Measurements from ENCODE around the gene WAPL.
"Not testable (repeated sequence)": the region's sequence is repeated elsewhere in the genome, so short reads cannot be mapped to it uniquely, and the experiment has no call there.

WAPL gene, protein sequence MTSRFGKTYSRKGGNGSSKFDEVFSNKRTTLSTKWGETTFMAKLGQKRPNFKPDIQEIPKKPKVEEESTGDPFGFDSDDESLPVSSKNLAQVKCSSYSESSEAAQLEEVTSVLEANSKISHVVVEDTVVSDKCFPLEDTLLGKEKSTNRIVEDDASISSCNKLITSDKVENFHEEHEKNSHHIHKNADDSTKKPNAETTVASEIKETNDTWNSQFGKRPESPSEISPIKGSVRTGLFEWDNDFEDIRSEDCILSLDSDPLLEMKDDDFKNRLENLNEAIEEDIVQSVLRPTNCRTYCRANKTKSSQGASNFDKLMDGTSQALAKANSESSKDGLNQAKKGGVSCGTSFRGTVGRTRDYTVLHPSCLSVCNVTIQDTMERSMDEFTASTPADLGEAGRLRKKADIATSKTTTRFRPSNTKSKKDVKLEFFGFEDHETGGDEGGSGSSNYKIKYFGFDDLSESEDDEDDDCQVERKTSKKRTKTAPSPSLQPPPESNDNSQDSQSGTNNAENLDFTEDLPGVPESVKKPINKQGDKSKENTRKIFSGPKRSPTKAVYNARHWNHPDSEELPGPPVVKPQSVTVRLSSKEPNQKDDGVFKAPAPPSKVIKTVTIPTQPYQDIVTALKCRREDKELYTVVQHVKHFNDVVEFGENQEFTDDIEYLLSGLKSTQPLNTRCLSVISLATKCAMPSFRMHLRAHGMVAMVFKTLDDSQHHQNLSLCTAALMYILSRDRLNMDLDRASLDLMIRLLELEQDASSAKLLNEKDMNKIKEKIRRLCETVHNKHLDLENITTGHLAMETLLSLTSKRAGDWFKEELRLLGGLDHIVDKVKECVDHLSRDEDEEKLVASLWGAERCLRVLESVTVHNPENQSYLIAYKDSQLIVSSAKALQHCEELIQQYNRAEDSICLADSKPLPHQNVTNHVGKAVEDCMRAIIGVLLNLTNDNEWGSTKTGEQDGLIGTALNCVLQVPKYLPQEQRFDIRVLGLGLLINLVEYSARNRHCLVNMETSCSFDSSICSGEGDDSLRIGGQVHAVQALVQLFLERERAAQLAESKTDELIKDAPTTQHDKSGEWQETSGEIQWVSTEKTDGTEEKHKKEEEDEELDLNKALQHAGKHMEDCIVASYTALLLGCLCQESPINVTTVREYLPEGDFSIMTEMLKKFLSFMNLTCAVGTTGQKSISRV (N-terminal part only)

GRCh38 chr10:86521678-86522509, at the start of gene WAPL:
TSS of gene WAPL (minus strand) at chr10:86521792. CDS start at chr10:86518069, 3,723 bp downstream.
- in situ Hi-C loops (cut with MboI; ENCODE audit: low sequenced_read_pairs) = no loop called here

GRCh38 chr10:86569335-86569734, 47.7 kb upstream of the WAPL start:
- in situ Hi-C loops (cut with MboI; ENCODE audit: low sequenced_read_pairs) = no loop called here

DNA sequence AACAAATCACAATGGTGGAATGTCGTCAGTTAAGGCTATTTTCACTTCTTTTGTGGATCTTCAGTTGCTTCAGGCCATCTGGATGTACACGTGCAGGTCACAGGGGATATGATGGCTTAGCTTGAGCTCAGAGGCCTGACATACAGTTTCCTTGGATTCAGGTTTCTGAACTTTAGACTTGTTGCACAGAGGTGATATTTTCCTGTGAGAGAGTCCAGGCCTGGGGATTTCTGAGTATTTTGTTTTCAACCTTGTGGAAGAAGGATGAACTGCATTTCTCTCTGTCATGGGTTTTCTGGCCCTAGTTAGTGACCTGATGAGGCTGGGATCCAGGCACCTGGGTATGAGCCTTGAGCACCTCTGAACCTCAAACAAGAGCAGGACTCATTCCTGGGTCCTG, 44.9 kb upstream of the WAPL start:
- in situ Hi-C loops (cut with MboI; ENCODE audit: low sequenced_read_pairs) = not testable (repeated sequence)

GRCh38 chr10:86563338-86563737, 41.7 kb upstream of the WAPL start:
- in situ Hi-C loops (cut with MboI; ENCODE audit: low sequenced_read_pairs) = not testable (repeated sequence)

DNA sequence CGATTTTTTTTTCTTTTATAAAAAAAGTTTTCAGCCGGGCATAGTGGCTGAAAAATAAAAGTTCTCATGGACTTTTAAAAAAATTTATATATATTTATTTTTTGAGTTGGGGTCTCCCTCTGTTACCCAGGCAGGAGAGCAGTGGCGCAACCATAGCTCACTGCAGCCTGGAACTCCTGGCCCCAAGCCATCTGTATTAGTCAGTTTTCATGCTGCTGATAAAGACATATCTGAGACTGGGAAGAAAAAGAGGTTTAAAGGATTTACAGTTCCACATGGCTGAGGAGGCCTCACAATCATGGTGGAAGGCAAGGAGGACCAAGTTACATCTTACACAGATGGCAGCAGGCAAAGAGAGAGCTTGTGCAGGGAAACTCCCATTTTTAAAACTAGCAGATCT, 37.1 kb upstream of the WAPL start:
- in situ Hi-C loops (cut with MboI; ENCODE audit: low sequenced_read_pairs) = not testable (repeated sequence)

GRCh38 chr10:86556933-86557649, 35.5 kb upstream of the WAPL start:
- in situ Hi-C loops (cut with MboI; ENCODE audit: low sequenced_read_pairs) = no loop called here

DNA sequence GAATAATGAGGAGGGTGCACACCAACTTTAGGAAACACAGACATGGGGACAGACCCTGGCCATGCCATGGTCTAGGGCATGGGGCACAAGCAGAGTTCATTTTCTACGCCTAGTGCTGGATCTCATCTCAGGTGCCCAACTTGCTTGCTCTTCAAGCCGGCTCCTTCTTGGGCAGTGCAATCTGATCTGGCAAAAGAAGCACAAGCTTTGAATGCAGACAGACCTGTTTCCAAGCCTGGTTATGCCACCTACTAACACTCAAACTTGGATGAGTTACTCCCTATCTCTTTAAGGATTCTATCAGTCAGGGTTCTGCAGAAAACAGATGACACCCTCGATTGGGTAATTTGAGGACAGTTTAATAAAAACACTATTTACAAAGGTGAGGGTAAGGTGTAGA, 34.9 kb upstream of the WAPL start:
- in situ Hi-C loops (cut with MboI; ENCODE audit: low sequenced_read_pairs) = no loop called here

GRCh38 chr10:86553639-86554038, 32.0 kb upstream of the WAPL start:
- in situ Hi-C loops (cut with MboI; ENCODE audit: low sequenced_read_pairs) = no loop called here

DNA sequence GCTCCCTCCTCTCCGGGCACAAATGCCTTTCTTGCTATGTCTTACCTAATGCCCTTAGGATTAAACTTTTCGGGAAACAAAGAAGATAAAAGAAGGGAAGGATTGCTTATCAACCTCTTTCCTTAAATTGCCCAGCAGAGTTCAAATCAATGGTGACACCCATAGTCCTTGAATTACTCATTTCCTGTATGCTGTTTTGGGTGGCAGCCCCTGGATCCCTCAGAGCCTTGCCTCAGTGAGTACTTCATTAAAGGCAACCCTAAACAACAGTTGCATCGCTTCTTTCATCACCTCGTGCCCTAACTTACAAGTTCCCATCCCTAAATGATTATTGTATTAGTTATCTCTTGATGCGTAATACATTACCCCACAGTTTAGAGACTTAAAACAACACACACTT, 31.6 kb upstream of the WAPL start:
- in situ Hi-C loops (cut with MboI; ENCODE audit: low sequenced_read_pairs) = no loop called here

DNA sequence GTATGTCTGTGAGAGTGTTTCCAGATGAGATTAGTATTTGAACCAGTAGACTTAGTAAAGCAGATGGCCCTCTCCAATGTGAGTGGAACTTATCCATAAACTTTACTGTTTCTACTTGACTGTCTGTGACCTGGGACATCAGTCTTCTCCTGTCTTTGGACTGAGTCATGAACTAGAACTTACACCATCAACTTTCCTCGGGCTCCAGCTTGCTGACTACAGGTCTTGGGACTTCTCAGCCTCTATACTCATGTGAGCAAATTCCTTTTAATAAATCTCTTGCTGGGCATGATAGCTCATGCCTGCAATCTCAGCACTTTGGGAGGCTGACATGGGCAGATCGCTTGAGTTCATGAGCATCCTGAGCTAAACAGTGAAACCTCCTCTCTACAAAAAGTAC, 25.7 kb upstream of the WAPL start:
- in situ Hi-C loops (cut with MboI; ENCODE audit: low sequenced_read_pairs) = no loop called here

GRCh38 chr10:86545101-86545500, 23.5 kb upstream of the WAPL start:
- in situ Hi-C loops (cut with MboI; ENCODE audit: low sequenced_read_pairs) = no loop called here

GRCh38 chr10:86540016-86540415, 18.4 kb upstream of the WAPL start:
- in situ Hi-C loops (cut with MboI; ENCODE audit: low sequenced_read_pairs) = no loop called here

DNA sequence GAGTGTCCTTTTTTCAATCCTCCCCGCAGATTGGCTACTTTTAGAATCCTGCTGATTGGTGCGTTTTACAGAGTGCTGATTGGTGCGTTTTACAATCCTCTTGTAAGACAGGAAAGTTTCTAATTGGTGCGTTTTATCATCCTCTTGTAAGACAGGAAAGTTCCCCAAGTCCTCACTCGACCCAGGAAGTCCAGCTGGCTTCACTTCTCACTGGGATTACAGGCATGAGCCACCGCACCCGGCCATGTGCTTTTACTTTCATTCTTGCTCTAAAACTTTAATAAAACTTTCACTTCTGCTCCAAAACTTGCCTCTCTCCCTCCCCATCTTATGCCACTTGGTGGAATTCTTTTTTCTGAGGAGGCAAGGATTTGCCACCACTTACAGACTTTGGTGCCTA, 17.0 kb upstream of the WAPL start:
- in situ Hi-C loops (cut with MboI; ENCODE audit: low sequenced_read_pairs) = no loop called here

DNA sequence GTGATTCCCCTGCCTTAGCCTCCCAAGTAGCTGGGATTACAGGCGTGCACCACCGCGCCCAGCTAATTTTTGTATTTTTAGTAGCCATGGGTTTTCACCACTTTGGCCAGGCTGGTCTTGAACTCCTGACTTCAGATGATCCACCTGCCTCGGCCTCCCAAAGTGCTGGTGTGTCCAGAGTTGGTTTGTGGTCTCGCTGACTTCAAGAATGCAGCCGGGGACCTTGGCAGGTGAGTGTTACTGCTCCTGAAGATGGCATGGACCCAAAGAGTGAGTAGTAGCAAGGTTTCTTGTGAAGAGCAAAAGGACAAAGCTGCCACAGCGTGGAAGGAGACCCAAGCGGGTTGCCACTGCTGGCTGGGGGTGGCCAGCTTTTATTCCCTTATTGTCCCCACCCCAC, 16.4 kb upstream of the WAPL start:
- in situ Hi-C loops (cut with MboI; ENCODE audit: low sequenced_read_pairs) = not testable (repeated sequence)

GRCh38 chr10:86536294-86536861, 14.8 kb upstream of the WAPL start:
- in situ Hi-C loops (cut with MboI; ENCODE audit: low sequenced_read_pairs) = no loop called here

DNA sequence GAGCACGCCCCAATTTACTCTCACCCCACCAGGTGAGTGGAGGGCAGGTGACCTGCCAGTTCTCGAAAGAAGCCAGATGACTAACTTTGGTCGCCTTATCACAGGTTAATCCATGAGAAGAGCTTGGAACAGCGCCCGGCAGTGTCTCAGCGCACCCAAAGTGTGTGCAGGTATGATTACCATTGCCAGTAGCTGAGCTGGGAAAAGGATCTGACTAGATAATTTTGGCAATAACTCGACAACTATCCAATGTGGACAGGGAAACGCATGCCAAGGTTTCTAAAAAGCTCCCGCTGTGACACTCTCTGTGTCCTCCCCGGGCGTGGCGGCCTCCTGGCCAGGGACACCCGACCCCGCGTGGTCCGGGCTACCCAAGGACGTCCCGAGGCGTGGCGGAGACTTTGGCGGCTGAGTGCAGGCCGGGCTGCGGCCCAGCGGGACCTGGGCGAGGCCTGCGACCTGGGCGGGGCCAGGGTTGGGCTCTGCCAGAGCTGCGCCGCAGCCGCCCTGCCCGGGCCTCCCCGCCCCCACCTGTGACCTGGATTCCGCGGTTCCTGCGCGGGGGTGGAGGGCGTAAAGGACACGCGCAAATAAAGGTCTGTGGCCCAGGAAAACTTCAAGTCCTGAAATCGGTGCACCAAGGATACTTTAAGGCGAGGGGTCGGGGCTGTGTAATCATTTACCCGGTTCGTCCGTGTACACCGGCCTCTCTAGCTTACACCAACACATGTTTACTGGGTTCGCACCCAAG, 13.7 kb upstream of the WAPL start:
- in situ Hi-C loops (cut with MboI; ENCODE audit: low sequenced_read_pairs) = no loop called here

- in situ Hi-C loops (cut with MboI; ENCODE audit: low sequenced_read_pairs) = no loop called here
These were observed 11.7 kb upstream of the WAPL start for GRCh38 chr10:86533328-86533727.

DNA sequence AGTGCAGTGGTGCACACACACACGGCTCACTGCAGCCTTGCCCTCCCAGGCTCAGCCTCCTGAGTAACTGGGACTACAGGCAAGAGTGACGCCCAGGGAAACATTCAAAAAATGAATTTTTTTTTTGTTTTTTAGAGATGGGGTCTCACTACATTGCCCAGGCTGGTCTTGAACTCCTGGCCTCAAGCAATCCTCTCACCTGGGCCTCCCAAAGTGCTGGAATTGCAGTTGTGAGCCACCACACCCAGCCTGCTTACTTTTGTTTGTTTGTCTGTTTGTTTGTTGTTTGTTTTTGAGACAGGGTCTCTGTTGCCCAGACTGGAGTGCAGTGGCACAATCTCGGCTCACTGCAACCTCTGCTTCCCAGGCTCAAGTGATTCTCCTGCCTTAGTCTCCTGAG, 7.1 kb upstream of the WAPL start:
- in situ Hi-C loops (cut with MboI; ENCODE audit: low sequenced_read_pairs) = not testable (repeated sequence)

DNA sequence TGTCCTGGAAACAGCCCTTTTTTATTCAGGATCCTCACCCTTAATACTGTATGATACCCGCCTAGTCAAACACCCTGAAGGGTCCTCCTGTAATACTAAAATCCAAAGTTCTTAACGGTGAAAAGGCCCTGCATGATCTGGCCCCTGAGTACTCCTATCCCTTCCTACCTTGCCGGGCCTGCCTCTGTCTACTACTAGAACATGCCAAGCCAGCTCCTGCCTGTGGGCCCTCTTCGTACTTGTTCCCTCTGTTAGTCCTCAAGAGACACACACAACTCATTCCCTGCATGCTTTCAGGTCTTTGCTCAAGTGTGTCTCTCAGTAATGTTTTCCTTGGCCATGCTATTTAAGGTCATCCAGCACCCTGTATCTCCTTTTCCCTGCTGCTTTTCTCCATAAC, 5.0 kb upstream of the WAPL start:
- in situ Hi-C loops (cut with MboI; ENCODE audit: low sequenced_read_pairs) = no loop called here
